ENCODE measurements around the gene SSC5D.
A peak's percentile ranks its signal among the peaks of the same experiment; 100 is the strongest.

Gene SSC5D

GRCh38 chr19:55481148-55481793, 7.0 kb upstream of the SSC5D start:
- no peak for TF ChIP-seq CTCF (IDR thresholded peaks at IDR 0.05; ENCODE audit: low read depth, low read length)
- DNase-seq (ENCODE audit: low read depth in 2 of 2), result no peak
- no peak overlapping the region for H3K4me3 ChIP-seq (replicated peaks in 1 of 2; ENCODE audit: low read depth in 2 of 2, low read length in 2 of 2)

GRCh38 chr19:55481794-55482155, 6.5 kb upstream of the SSC5D start:
- no peak for TF ChIP-seq CTCF (IDR thresholded peaks at IDR 0.05; ENCODE audit: low read depth, low read length)
- no peak overlapping the region for H3K4me3 ChIP-seq (replicated peaks in 1 of 2; ENCODE audit: low read depth in 2 of 2, low read length in 2 of 2)
- no peak for DNase-seq (ENCODE audit: low read depth in 2 of 2)

GRCh38 chr19:55482156-55482961, 5.9 kb upstream of the SSC5D start:
- no peak for TF ChIP-seq CTCF (IDR thresholded peaks at IDR 0.05; ENCODE audit: low read depth, low read length)
- no peak for DNase-seq (ENCODE audit: low read depth in 2 of 2)

GRCh38 chr19:55482967-55483705, 5.1 kb upstream of the SSC5D start:
- H3K4me3 ChIP-seq (replicated peaks in 1 of 2; ENCODE audit: low read depth in 2 of 2, low read length in 2 of 2), result no peak overlapping the region
- no peak for DNase-seq (ENCODE audit: low read depth in 2 of 2)
- no peak for TF ChIP-seq CTCF (IDR thresholded peaks at IDR 0.05; ENCODE audit: low read depth, low read length)

More at GRCh38 chr19:55482156-55482961, 5.9 kb upstream of the SSC5D start:
- no peak overlapping the region for H3K4me3 ChIP-seq (replicated peaks in 1 of 2; ENCODE audit: low read depth in 2 of 2, low read length in 2 of 2)

- no peak for TF ChIP-seq CTCF (IDR thresholded peaks at IDR 0.05; ENCODE audit: low read depth, low read length)
- peak overlapping the region; percentile 61 to 63 for H3K4me3 ChIP-seq (replicated peaks in 1 of 2; ENCODE audit: low read depth in 2 of 2, low read length in 2 of 2)
- no peak for DNase-seq (ENCODE audit: low read depth in 2 of 2)
Measured at GRCh38 chr19:55483706-55484592, 4.3 kb upstream of the SSC5D start.
